ENCODE results near the gene RPTN.

The RPTN gene

DNA sequence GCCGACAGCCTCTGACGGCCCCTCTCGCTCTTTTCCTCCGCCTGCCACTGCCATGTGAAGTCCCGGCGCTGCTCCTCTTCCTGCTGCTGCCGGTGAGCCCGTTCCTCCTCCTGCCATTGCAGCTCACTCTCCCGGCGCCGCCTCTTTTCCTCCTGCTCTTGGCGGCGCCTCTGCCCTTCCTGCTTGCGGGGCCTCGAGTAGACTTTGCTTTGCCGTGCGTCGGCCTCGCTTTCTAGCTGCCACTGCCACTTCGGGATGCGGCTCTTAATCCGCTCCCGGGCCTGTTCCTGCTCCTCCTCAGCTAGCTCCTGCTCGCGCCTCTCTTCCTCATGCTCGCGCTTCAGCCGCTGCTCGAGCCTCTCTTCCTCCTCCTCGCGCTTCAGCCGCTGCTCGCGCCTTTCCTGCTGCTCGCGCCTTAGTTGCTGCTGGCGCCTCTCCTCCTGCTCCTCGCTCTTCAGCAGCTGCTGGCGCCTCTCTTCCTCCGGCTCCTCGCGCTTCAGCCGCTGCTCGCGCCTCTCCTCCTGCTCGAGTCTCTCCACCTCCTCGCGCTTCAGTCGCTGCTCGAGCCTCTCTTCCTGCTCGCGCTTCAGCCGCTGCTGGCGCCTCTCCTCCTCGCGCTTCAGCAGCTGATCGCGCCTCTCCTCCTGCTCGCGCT lies 48.0 kb downstream of the RPTN start:
- peak; percentile 91 for DNase-seq

DNA sequence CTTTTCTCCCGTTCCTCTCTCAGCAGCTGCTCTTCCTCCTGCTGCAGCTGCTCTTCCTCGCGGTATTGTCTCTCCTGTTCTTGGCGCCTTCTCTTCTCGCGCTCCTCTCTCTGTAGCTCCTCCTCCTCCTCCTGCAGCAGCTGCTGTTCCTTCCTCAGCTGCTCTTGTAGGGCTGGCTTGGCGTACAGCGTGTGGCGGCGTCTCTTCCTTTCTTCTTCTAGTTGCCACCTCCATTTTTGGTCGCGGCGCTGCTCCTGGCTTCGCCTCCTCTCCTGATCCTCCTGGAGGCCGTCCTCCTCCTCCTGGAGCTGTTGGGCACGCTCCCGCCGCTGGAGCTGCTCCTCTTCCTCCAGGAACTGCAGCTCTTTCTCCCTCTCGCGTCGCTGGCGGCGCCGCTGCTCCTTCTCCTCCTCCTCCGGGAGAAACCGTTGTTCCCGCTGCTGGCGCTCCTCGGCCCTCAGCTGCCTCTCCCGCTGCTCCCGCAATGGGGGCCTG lies 48.6 kb downstream of the RPTN start:
- peak; percentile 90 for DNase-seq

DNA sequence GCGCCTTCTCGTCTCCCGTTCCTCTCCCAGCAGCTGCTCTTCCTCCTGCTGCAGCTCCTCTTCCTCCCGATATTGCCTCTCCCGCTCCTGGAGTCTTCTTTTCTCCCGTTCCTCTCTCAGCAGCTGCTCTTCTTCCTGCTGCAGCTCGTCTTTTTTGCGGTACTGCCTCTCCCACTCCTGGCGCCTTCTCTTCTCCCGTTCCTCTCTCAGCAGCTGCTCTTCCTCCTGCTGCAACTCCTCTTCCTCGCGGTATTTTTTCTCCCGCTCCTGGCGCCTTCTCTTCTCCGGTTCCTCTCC lies 49.1 kb downstream of the RPTN start:
- no peak for DNase-seq

DNA sequence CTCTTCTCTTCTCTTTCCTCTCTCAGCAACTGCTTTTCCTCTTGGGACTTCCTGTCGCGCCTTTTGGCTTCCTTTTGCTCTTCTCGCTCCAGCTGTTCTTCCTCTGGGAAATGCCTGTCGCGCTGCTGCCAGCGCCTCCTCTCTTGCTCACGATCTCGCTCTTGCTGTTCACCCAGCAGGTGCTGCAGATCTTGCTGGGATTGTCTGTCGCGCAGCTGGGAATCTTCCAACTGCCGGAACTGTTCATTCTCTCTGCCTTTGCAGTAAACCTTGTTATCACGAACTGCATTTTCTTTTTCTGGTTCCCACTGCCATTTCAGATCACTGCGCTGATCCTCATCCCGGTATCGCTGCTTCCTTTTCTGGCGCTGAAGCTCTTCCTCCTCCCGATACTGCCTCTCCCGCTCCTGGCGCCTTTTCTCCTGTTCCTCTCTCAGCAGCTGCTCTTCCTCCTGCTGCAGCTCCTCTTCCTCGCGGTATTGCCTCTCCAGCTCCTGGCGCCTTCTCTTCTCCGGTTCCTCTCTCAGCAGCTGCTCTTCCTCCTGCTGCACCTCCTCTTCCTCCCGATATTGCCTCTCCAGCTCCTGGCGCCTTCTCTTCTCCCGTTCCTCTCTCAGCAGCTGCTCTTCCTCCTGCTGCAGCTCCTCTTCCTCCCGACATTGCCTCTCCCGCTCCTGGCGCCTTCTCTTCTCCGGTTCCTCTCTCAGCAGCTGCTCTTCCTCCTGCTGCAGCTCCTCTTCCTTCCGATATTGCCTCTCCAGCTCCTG lies 49.6 kb downstream of the RPTN start:
- DNase-seq: peak; percentile 58

DNA sequence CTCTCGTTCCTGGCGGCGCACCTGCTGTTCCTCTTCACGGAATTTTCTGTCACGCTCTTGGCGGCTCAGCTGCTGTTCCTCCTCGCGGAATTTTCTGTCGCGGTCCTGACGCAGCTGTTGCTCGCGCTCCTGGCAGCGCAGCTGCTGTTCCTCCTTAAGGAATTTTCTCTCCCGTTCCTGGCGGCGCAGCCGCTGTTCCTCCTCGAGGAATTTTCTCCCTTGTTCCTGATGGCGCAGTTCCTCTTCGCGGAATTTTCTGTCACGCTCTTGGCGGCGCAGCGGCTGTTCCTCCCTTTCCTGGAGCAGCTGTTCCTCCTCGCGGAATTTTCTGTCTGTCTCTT lies 50.2 kb downstream of the RPTN start:
- no peak for DNase-seq

DNA sequence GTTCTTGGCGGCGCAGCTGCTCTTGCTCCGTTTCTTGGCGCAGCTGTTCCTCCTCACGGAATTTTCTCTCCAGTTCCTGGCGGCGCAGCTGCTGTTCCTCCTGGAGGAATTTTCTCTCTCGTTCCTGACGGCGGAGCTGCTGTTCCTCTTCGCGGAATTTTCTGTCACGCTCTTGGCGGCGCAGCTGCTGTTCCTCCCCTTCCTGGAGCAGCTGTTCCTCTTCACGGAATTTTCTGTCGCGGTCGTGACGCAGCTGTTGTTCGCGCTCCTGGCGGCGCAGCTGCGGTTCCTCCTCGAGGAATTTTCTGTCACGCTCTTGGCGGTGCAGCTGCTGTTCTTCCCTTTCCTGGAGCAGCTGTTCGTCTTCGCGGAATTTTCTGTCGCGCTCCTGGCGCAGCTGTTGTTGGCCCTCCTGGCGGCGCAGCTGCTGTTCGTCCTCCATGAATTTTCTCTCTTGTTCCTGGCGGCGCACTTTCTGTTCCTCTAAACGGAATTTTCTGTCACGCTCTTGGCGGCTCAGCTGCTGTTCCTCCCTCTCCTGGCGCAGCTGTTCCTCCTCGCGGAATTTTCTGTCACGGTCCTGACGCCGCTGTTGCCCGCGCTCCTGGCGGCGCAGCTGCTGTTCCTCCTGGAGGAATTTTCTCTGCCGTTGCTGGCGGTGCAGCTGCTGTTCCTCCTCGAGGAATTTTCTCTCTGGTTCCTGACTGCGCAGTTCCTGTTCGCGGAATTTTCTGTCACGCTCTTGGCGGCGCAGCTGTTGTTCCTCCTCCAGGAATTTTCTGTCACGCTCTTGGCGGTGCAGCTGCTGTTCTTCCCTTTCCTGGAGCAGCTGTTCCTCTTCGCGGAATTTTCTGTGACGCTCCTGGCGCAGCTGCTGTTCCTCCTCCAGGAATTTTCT lies 50.8 kb downstream of the RPTN start:
- peak; percentile 19 for DNase-seq

DNA sequence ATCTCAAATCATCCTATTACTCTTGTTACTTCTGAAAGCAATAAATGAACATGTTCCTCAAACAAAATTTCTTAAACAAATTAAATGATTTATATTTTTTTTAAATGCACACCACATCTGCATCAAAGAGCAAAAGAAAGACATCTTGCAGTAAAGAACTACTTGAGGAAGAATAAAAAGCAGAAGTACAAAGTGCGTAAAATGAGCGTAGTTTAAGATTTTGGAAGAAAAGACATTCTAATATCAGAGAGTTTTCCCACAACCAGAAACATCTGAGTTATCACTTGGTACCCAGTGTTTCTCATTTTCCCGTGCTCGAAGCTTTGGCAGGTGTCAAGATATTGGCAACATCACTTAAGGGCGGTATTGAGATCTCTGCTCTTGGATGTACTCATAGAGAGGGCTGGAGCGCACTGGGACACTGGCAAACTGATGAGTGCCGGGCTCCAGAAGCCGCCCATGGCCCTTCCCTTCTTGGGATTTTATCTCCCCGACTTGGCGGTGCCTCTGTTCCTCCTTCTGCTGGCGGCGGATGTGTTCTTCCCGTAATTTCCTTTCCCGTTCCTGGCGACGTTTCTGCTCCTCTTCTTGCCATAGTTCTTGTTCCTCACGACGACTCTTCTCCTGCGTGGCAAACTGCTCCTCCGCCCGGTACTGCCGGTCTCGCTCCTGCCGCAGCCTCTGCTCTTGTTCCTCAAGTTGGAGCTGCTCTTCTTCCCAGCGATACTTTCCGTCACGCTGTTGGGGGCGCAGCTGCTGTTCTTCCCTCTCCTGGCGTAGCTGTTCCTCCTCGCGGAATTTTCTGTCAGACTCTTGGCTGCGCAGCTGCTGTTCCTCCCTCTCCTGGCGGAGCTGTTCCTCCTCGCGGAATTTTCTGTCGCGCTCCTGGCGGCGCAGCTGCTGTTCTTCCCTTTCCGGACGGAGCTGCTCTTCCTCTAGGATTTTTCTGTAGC lies 51.7 kb downstream of the RPTN start:
- no peak for DNase-seq

DNA sequence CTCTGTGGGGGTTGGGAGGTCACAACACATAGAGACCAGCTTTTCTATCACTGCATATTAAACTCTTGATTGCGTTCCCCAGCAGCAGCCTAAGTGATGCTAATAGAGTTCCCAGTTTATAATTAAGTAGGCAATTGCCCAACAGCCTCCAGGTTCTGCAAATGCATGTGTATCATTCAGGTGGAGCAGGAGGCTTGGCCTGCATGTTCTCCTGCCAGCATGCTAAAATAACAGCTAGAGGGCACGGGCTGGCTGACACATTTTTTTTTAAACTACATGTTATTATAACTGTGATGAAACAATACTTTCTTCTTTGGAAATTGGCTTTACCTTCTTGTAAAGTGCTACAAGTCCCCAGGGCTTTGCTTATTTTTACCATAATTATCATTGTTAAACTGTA lies 54.2 kb downstream of the RPTN start:
- no peak for DNase-seq
